ENCODE measurements around the gene BORCS5. TPM values are rescaled to one million over a fixed set of nuclear protein-coding genes. Genes with fewer than 3 reads are reported as not detected.

BORCS5 gene
- total RNA-seq, 1 donor from 2014 or later = 17.4 TPM

- no peak for DNase-seq (ENCODE audit: extremely low spot score in 2 of 2)
- no peaks in the 10 kb centered on the region for H3K27me3 ChIP-seq
- no peaks in the 10 kb centered on the region for H3K9me3 ChIP-seq
- H3K4me3 ChIP-seq = no peak overlapping the region
- intact Hi-C loops (cut with DNase I) = no loop called here
- H3K27ac ChIP-seq = no peak overlapping the region
- TF ChIP-seq POLR2AphosphoS5 (IDR thresholded peaks at IDR 0.05; ENCODE audit: insufficient read depth in 1 of 2, low read depth in 1 of 2) (no peak), CTCF (IDR thresholded peaks at IDR 0.05) (no peak), POLR2A (IDR thresholded peaks at IDR 0.05) (no peak)
- H3K4me1 ChIP-seq = peaks cover 8% of the 10 kb centered on the region
- H3K36me3 ChIP-seq = no peaks in the 10 kb centered on the region
Measured at GRCh38 chr12:12425001-12425400, 68.1 kb downstream of the BORCS5 start.

- no peak overlapping the region for H3K4me3 ChIP-seq
- DNase-seq (ENCODE audit: extremely low spot score in 2 of 2) = no peak
- H3K9me3 ChIP-seq = no peaks in the 10 kb centered on the region
Measured at GRCh38 chr12:12425616-12426015, 68.7 kb downstream of the BORCS5 start.

GRCh38 chr12:12427568-12427967 is 70.7 kb downstream of the BORCS5 start:
- H3K27ac ChIP-seq = no peak overlapping the region
- H3K27me3 ChIP-seq = no peaks in the 10 kb centered on the region
- no peak for DNase-seq (ENCODE audit: extremely low spot score in 2 of 2)
- H3K36me3 ChIP-seq = no peaks in the 10 kb centered on the region
- H3K4me1 ChIP-seq = peaks cover 17% of the 10 kb centered on the region
- no peak for TF ChIP-seq POLR2A (IDR thresholded peaks at IDR 0.05)
- no peak for TF ChIP-seq CTCF (IDR thresholded peaks at IDR 0.05)
- no peak for TF ChIP-seq POLR2AphosphoS5 (IDR thresholded peaks at IDR 0.05; ENCODE audit: insufficient read depth in 1 of 2, low read depth in 1 of 2)
- intact Hi-C loops (cut with DNase I) = no loop called here
- H3K9me3 ChIP-seq = no peaks in the 10 kb centered on the region
- H3K4me3 ChIP-seq = no peak overlapping the region

More at GRCh38 chr12:12425616-12426015, 68.7 kb downstream of the BORCS5 start:
- Histone ChIP-seq H3K27me3 (no peaks in the 10 kb centered on the region), H3K27ac (no peak overlapping the region), H3K4me1 (peaks cover 8% of the 10 kb centered on the region), H3K36me3 (no peaks in the 10 kb centered on the region)
- intact Hi-C loops (cut with DNase I) = no loop called here
- TF ChIP-seq POLR2A (IDR thresholded peaks at IDR 0.05) = no peak
- TF ChIP-seq POLR2AphosphoS5 (IDR thresholded peaks at IDR 0.05; ENCODE audit: insufficient read depth in 1 of 2, low read depth in 1 of 2) = no peak
- TF ChIP-seq CTCF (IDR thresholded peaks at IDR 0.05) = no peak

DNA sequence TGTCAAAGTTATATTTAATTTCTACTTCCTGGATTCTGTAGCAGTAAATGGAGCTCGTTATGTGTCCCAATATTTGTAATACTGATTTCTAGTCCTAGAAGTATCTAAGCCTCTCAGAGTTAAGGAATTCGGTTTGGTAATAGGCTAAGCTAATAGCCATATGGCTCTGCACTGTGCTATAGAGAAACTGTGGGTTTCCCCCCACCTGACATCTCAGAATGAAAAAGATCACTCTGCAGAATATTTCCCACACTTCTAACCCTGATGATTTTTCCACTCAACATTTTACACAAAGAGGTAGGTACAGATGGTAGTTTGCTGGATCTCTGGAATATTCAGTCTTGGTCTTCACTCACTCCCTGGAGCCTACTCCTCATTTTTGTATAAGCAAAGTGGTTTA is 71.2 kb downstream of the BORCS5 start:
- TF ChIP-seq POLR2A (IDR thresholded peaks at IDR 0.05) (no peak), CTCF (IDR thresholded peaks at IDR 0.05) (no peak), POLR2AphosphoS5 (IDR thresholded peaks at IDR 0.05; ENCODE audit: insufficient read depth in 1 of 2, low read depth in 1 of 2) (no peak)
- Histone ChIP-seq H3K27ac (no peak overlapping the region), H3K27me3 (no peaks in the 10 kb centered on the region), H3K36me3 (no peaks in the 10 kb centered on the region), H3K4me3 (no peak overlapping the region), H3K4me1 (peaks cover 22% of the 10 kb centered on the region), H3K9me3 (no peaks in the 10 kb centered on the region)
- intact Hi-C loops (cut with DNase I) = no loop called here
- DNase-seq (ENCODE audit: extremely low spot score in 2 of 2) = no peak

DNA sequence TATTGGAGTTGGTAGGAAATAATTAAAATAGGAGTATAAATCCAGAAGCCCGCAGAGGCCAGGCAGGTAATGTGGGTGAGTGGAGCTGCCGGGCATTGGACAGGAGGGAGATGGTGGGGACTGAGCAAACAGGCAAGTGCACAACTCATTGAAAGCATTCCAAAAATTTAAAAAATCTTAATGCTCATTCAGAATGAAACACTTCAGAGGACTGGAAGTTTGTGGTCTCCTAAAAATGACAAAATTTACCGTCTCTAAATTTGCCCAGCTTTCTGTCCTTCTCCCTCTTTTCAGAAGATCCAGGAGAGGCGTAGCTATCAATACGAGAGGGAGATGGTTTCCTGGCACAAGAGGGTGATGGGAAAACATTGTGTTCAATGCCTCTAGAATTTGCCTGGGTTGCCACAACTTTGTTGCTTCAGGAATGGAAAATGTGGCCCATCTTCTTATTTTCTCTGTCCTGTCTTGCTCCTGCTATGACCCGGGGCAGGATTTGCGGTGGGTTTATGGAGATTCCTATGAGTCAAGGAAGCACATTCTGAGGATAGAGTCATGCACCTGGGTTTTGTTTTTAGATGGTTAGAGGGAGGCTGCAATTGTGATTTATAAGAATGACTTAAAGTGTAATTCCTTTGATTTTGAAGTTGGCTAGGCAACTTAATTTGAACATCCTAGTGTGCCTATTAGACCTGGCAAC is 72.2 kb downstream of the BORCS5 start:
- no peaks in the 10 kb centered on the region for H3K36me3 ChIP-seq
- TF ChIP-seq POLR2AphosphoS5 (IDR thresholded peaks at IDR 0.05; ENCODE audit: insufficient read depth in 1 of 2, low read depth in 1 of 2) = no peak
- no peak for TF ChIP-seq CTCF (IDR thresholded peaks at IDR 0.05)
- DNase-seq (ENCODE audit: extremely low spot score in 2 of 2) = no peak
- H3K9me3 ChIP-seq = no peaks in the 10 kb centered on the region
- intact Hi-C loops (cut with DNase I) = no loop called here
- peaks cover 22% of the 10 kb centered on the region for H3K4me1 ChIP-seq
- no peak overlapping the region for H3K27ac ChIP-seq
- no peaks in the 10 kb centered on the region for H3K27me3 ChIP-seq
- no peak overlapping the region for H3K4me3 ChIP-seq
